Measurements from ENCODE around the gene RNF2. TPM values are rescaled to one million over a fixed set of nuclear protein-coding genes. Genes with fewer than 3 reads are reported as not detected.

Gene RNF2
- total and polyA plus RNA-seq, 2 of the 13 experiments (the other 11 are each of a cell fraction or from before 2014, with no cell fraction given): 19.3 to 21.7 TPM

GRCh38 chr1:185040408-185040735 is 5.0 kb upstream of the RNF2 start:
- H4K20me1 ChIP-seq (ENCODE audit: insufficient read depth, low read length): no peaks in the 10 kb centered on the region
- no peaks in the 10 kb centered on the region for H3K36me3 ChIP-seq (replicated peaks in 1 of 2; ENCODE audit: control insufficient read depth in 1 of 2, insufficient read depth in 2 of 2, low read length in 2 of 2)
- no peaks in the 10 kb centered on the region for H3K79me2 ChIP-seq (ENCODE audit: insufficient read depth, low read length)
- POLR2A ChIA-PET: no interaction called here
- no peak for ATAC-seq
- no peak overlapping the region for H3K4me3 ChIP-seq (replicated peaks in 1 of 3; ENCODE audit: insufficient read depth in 1 of 3, low read depth in 2 of 3, low read length in 3 of 3)
- no peaks in the 10 kb centered on the region for H3K9me3 ChIP-seq (ENCODE audit: low read length)
- no peak overlapping the region for H3K9ac ChIP-seq (ENCODE audit: insufficient read depth, low read depth, low read length)
- no peak overlapping the region for H3K27ac ChIP-seq (ENCODE audit: extremely low read length, insufficient read depth, low read length)
- no peak for DNase-seq (ENCODE audit: low spot score)
- no peak overlapping the region for H3K4me2 ChIP-seq (ENCODE audit: low read depth, low read length)
- intact Hi-C loops (cut with micrococcal nuclease; ENCODE audit: unreplicated experiment) (loop anchor here (10.0 kb wide), 1 partner anchor 1334 kb away; the partner anchor contains the start of genes ODR4 and TPR), in situ Hi-C loops (cut with HindIII; ENCODE audit: extremely low pct_ligation_motif_present, low pct_unique_long_range_greater_than_20kb) (no loop called here)
- WGBS (ENCODE audit: low lambda C conversion rate): 4% methylated on average over 1 of the region's 1 CpG
- CTCF ChIA-PET (ENCODE audit: low intra/inter-chr PET ratio, low total read pairs): no interaction called here
- no TSS peak for BruUV-seq (replicated peaks)
- no peak for FAIRE-seq
- H3K4me1 ChIP-seq (ENCODE audit: insufficient read depth, low read length): peaks cover 23% of the 10 kb centered on the region
- H2AFZ ChIP-seq (ENCODE audit: low read length): no peak overlapping the region
- H3K27me3 ChIP-seq (ENCODE audit: control insufficient read depth in 1 of 2, insufficient read depth in 2 of 2, low read length in 2 of 2): no peaks in the 10 kb centered on the region
- TF ChIP-seq, protein P1, sequence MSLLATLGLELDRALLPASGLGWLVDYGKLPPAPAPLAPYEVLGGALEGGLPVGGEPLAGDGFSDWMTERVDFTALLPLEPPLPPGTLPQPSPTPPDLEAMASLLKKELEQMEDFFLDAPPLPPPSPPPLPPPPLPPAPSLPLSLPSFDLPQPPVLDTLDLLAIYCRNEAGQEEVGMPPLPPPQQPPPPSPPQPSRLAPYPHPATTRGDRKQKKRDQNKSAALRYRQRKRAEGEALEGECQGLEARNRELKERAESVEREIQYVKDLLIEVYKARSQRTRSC (CRISPR knock-in tag; IDR thresholded peaks at IDR 0.05; ENCODE audit: low read depth): no peak
- TF ChIP-seq, protein P2, sequence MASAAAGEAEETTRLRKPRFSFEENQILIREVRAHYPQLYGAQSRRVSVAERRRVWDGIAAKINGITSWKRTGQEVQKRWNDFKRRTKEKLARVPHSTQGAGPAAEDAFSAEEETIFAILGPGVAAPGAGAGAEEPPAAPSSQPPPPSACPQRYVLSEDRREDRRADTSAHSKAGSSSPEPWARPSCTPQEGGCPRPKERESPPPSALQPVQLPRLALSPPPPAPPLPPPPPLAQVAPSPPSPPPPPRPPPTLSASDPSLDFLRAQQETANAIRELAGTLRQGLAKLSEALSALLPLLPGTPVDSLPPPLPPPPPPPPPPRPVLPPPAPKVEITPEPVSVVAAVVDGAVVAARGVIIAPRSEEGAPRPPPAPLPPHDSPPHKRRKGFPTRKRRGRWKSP (CRISPR knock-in tag; IDR thresholded peaks at IDR 0.05): no peak
- TF ChIP-seq CEBPZ (IDR thresholded peaks at IDR 0.05; ENCODE audit: low read length) (no peak), KDM4B (CRISPR knock-in tag; IDR thresholded peaks at IDR 0.05) (no peak), TFDP1 (CRISPR knock-in tag; IDR thresholded peaks at IDR 0.05; ENCODE audit: borderline replicate concordance) (no peak), MAFG (CRISPR knock-in tag; IDR thresholded peaks at IDR 0.05) (no peak), IKZF1 (IDR thresholded peaks at IDR 0.05) (no peak), SNAI1 (CRISPR knock-in tag; IDR thresholded peaks at IDR 0.05; ENCODE audit: borderline replicate concordance) (no peak), FOXJ3 (CRISPR knock-in tag; IDR thresholded peaks at IDR 0.05; ENCODE audit: borderline replicate concordance) (no peak), ZNF512B (CRISPR knock-in tag; IDR thresholded peaks at IDR 0.05; ENCODE audit: borderline replicate concordance) (no peak), KLF6 (CRISPR knock-in tag; IDR thresholded peaks at IDR 0.05) (no peak), GTF3A (CRISPR knock-in tag; conservative IDR thresholded peaks at IDR 0.05) (no peak), ZBTB39 (CRISPR knock-in tag; IDR thresholded peaks at IDR 0.05) (no peak), MAFF (IDR thresholded peaks at IDR 0.05; ENCODE audit: low read depth, low read length) (no peak)

Data from HepG2 (cell line).